HG03558 (cell line): ENCODE measurements around the gene TBX15.

Experiments
- ATAC-seq: cut with Tn5 transposase; IDR thresholded peaks from one replicate; pipeline ENCODE4 v1.9.1; 2021; ENCODE audit warnings: moderate number of reproducible peaks; ENCODE audit not compliant: unreplicated experiment; ENCODE audit errors: extremely low read depth

TBX15 gene

GRCh38 chr1:118900643-118901440 lies 87.3 kb downstream of the TBX15 start:
- ATAC-seq = no peak

GRCh38 chr1:118899340-118899739 lies 88.8 kb downstream of the TBX15 start:
- ATAC-seq = no peak

GRCh38 chr1:118898712-118899111 lies 89.4 kb downstream of the TBX15 start:
- ATAC-seq = no peak

DNA sequence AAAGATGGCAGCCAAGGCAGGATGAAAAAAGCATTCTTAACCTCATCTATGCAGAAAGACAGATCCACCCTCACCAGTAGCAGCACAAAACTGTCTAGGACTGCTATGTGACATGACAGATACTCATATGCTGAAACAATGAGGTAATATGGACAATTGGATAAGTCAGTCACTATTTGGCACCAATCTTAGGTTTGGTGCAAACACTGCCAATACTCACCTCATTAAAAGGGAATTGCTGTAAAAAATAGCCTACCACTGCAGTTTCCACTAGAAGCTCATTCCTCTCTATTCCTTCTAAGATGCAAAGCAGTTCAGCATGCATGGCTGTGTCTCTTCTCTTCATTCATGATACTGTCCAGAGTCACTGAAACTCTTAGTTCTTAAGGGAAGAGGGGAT lies 91.7 kb downstream of the TBX15 start:
- ATAC-seq = no peak

DNA sequence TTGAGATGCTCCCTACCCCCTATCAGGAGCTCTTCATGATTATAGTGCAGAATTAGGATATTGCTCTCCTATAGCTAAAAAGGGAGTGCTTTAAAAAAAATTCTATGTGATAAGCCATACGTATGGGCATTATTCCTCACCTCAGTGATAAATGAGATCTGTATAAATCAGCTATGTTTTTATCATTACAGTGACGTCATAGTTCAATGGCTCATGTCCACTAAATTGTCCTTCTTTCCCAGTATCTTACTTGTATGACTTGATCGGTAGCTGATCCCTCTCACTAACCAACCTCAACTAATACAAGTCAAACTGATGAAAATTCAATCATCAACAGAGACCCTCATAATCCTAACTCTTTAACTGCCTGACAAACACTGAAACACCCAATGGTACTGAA lies 93.3 kb downstream of the TBX15 start:
- no peak for ATAC-seq

- ATAC-seq = no peak
Measured at GRCh38 chr1:118890851-118891384, 97.2 kb downstream of the TBX15 start.

DNA sequence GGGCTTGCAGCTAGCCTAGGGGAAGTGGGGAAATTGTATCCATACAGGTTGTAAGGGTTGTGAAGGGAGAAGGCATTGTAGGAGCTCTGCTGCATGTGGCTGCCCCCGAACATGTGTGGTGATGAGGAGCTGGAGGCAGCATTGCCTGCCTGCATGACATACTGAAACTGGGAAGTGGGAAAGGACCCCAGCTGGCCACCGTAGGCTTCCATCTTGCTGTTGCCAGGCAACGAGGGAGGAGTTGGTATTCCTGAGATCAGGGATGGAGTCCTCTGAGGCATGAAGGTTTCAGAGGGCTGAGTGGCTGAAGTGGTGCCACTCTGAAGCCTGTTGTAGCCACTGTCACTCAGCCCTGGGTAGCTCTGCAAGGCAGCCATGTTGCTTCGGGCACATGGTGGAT lies 103.2 kb downstream of the TBX15 start:
- no peak for ATAC-seq

DNA sequence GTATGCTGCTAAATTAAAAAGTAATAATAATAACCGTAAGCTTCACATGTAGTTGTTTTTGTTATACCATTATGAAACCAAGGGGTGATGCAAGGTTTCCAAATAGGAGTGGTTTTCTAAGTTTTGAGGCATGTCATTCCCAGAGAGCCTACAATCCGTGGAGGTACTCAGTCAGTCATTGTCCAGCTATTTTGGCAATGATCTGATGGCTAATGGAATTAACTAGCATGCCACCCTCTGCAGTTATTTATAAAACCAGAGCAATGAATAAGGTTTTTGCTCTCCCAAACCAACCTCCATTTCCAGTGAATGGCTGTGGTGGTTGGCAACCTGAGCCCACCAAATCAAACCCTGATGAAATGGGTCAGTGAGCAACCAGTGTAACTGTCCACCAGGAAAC lies 106.4 kb downstream of the TBX15 start:
- no peak for ATAC-seq

- ATAC-seq = no peak
Measured at GRCh38 chr1:118878661-118879060, 109.5 kb downstream of the TBX15 start.

GRCh38 chr1:118877668-118878396 lies 110.3 kb downstream of the TBX15 start:
- ATAC-seq = no peak

DNA sequence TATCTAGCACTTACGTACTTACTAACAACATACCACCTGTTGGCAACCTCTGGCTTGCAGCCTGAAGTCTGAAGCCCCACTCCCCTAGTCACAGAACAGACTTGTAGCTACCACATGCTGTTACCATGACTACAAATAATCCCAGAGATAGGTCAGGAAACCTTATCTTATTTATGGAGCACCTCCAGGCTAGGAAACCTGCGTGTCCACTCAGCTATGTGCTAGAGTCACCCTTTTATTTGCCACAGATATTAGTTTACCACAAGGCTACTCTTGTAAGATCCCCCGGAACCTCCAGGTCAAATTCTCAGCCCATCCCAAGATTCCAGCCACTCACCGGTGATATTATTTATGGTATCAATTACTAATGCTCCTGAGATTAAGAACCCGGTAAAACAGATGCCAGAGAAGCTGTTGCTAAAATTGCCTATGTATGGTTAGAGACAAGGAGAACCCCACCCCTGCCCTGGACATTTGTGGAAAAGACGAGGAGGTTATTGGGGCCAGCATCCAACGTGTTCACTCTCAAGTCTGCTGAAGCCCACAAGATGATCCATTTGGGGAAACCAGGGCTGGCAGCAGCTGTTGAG lies 116.5 kb downstream of the TBX15 start:
- ATAC-seq = no peak

GRCh38 chr1:118868387-118868786 lies 119.8 kb downstream of the TBX15 start:
- no peak for ATAC-seq

DNA sequence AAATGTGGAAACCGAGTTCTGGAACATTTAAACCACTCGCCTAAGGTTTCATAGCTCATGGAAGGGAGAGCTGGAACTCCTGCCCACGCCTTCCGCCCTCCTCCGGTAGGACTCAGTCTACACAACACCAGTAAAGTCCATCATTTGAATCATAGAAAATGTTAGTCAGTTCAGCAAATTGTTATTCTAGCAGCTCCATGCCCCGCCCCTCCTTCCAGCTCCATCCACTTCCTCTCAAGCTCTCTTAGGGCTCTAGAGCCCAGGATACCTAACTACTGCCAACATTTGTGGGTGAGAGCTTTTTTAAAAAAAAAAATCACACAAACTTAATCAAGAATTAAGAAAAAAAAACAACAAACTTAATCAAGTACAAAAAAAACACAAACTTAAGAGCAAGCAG lies 121.8 kb downstream of the TBX15 start:
- ATAC-seq = no peak

DNA sequence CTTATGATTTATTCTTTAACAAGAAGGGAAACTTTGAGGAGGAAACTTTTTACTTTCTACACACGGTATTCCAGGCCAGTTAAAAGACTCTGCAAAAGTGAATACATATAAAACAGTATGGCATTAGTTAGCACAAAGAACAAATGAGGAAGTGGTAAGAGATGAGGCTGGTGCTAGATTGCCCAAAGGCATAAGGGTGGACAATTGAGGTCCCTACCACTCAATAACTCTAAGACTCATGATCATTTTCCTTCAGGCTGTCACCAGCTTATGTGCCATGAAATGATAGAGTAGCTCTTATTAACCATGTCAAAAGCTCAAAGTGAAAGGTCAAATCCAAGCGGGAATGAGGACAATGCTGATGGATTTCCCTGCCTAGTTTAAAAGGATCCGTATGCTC lies 124.5 kb downstream of the TBX15 start:
- no peak for ATAC-seq

DNA sequence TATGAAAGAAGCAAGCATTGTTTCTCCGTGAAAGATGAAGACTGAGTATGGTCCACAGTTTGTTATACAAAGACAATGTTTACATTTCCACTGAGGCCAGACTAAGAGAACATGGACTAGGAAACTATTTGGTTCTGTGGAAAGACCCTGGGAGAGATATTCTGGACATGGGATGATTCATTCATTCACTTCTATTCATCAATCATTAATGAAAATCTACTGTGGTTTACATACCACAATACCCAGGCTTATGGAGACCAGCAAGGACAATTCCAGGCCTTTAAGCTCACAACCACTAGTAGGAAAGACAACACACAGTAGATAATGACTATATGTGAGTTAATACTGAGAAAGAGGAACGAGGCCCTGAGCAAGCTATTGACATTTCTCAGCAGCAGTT lies 125.4 kb downstream of the TBX15 start:
- no peak for ATAC-seq

GRCh38 chr1:118861216-118861615 lies 126.9 kb downstream of the TBX15 start:
- no peak for ATAC-seq

GRCh38 chr1:118859999-118860398 lies 128.1 kb downstream of the TBX15 start:
- no peak for ATAC-seq

DNA sequence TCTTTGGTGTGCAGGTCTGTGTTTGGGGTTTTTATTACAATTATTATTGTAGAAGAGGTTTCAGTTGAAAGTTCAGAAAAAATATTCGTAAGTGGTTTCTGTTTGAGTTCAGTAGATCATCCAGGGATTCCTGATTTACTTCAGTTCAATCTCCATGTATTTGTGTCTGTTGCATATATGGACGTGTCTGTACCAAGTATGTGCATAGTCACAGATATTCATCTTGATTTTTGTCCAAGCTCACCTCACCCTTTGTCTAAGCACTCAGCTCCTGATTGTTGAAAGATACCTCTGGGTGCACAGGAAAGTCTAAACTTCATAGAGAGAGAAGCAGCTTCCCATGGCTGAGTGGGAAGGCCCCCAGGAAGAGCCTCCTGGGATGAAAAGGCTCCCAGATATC lies 141.7 kb downstream of the TBX15 start:
- ATAC-seq = no peak

DNA sequence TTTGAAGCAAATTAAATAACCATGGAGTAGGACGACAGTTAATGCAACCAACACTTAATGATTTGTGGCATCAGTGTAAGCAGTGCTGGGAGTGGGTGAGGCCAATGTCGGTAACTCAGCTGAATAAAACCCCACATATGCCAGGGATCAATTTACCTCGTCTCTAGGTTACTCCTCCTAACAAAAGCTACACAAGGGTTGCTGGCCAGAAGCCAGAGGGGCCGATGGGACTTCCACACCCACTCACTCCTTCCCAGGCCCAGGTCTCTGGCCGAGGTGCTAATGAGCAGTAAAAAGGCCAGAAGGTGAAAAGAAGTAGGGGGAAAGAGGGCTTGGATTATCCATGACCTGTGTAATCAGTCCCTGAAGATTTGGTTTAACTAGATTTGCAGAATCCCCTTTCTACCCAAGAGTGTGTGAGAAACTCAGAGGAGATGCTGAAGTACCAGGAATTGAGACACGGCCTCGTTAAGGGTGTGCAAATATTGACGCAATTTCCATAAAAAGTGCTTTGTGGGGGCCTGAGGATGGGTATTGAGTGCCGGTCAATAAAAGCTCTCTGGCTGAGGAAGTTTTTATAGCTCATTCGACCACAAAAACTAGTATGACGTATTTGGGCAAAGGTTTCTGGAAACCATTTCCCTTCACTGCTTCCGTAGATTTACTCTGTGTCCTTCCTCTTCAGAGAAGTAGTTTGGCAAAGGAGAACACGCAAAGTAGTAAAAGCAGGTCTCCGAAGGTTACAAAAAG lies 145.5 kb downstream of the TBX15 start:
- ATAC-seq = no peak

DNA sequence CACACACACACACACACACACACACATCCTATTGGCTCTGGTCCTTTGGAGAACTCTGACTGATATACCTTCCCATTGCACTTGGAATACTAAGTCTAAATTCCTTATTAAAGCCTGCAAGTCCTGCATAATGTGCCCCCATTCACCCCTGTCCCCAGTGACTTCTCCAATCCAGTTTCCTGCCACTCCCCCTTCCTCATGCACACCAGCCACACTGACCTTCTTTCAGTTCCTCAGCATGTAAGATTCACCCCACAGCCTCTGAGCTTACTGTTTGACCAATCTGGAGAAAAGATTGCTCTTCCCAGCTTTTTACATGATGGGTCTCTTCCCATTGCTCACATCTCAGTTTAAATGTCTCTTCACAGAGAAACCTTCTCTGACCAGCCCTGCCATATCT lies 146.6 kb downstream of the TBX15 start:
- no peak for ATAC-seq
